CD8-positive, alpha-beta memory T cell (primary cell): Measurements from ENCODE around the gene HCRT. TPM values are rescaled to one million over a fixed set of nuclear protein-coding genes. Genes with fewer than 3 reads are reported as not detected.
"Not testable (repeated sequence)": the region's sequence is repeated elsewhere in the genome, so short reads cannot be mapped to it uniquely, and the experiment has no call there.

Source experiments
- CTCF ChIA-PET: fragments of 350-600 bp; sonication (Branson Sonifier 250); formaldehyde crosslinking; loops from one replicate; lab custom pipeline; 2021; ENCODE audit warnings: antibody characterized with exemption; lab: Charles Lee
- POLR2A ChIA-PET: fragments of 350-600 bp; sonication (Branson Sonifier 250); formaldehyde crosslinking; loops from one replicate; lab custom pipeline; 2021; ENCODE audit warnings: antibody characterized with exemption; lab: Charles Lee
- DNase-seq, 5 donors: peaks; one replicate each; pipeline versions ENCODE4 v3.0.0 to v3.0.0-alpha.2; 2020 to 2022; ENCODE audit warnings: mixed read lengths in 1 of 5
- H3K27ac ChIP-seq: one replicate; pipeline ENCODE4 v1.7.0; 2013; ENCODE audit warnings: low read depth, mild to moderate bottlenecking, low read length, moderate library complexity
- H3K27me3 ChIP-seq: 2 replicates; pipeline ENCODE4 v1.7.0; 2013; ENCODE audit warnings: low read length, mild to moderate bottlenecking; ENCODE audit not compliant: insufficient read depth, poor library complexity, severe bottlenecking
- H3K36me3 ChIP-seq: 2 replicates; pipeline ENCODE4 v1.7.0; 2013; ENCODE audit warnings: mild to moderate bottlenecking, low read length, moderate library complexity; ENCODE audit not compliant: insufficient read depth
- H3K4me1 ChIP-seq: 2 replicates; pipeline ENCODE4 v1.7.0; 2013; ENCODE audit warnings: mild to moderate bottlenecking, low read length, moderate library complexity; ENCODE audit not compliant: insufficient read depth
- H3K4me3 ChIP-seq: 2 replicates; pipeline ENCODE4 v1.7.0; 2013; ENCODE audit warnings: mild to moderate bottlenecking, low read length
- H3K9me3 ChIP-seq: 2 replicates; pipeline ENCODE4 v1.7.0; 2013; ENCODE audit warnings: mild to moderate bottlenecking, low read length
- H3K27ac Mint-ChIP-seq, 8 donors: one replicate each; pipeline ENCODE4 v1.8.0; 2020 to 2021; ENCODE audit warnings: mixed read lengths in 8 of 8, mild to moderate bottlenecking in 6 of 8, inconsistent platforms in 3 of 8, moderate library complexity in 3 of 8
- H3K27me3 Mint-ChIP-seq, 2 donors: one replicate each; pipeline ENCODE4 v1.8.0; 2020 to 2021; ENCODE audit warnings: mixed read lengths in 2 of 2, mild to moderate bottlenecking in 1 of 2, moderate library complexity in 1 of 2
- H3K36me3 Mint-ChIP-seq, 3 donors: one replicate each; pipeline ENCODE4 v1.8.0; 2020 to 2021; ENCODE audit warnings: mixed read lengths in 3 of 3, inconsistent platforms in 1 of 3, mild to moderate bottlenecking in 1 of 3
- H3K4me1 Mint-ChIP-seq, 3 donors: one replicate each; pipeline ENCODE4 v1.8.0; 2020 to 2021; ENCODE audit warnings: mixed read lengths in 3 of 3, inconsistent platforms in 1 of 3, mild to moderate bottlenecking in 1 of 3
- H3K4me3 Mint-ChIP-seq, 7 donors: one replicate each; pipeline ENCODE4 v1.8.0; 2020 to 2021; ENCODE audit warnings: mixed read lengths in 7 of 7, mild to moderate bottlenecking in 6 of 7, moderate library complexity in 4 of 7, inconsistent platforms in 2 of 7
- H3K9me3 Mint-ChIP-seq, 5 donors: one replicate each; pipeline ENCODE4 v1.8.0; 2020 to 2022; ENCODE audit warnings: mixed read lengths in 5 of 5, mild to moderate bottlenecking in 3 of 5, moderate library complexity in 2 of 5, inconsistent platforms in 1 of 5
- polyA plus RNA-seq: library from polyadenylated mRNA; unstranded; fragments of 300-500 nt; fragmentation: Illumina TruSeq; gene quantifications from one replicate; pipeline ENCODE4 v1.2.3, GENCODE V29; 2021
- total RNA-seq, 2 experiments: library from RNA; stranded (reverse); gene quantifications; one replicate each; pipeline ENCODE4 v1.2.3, GENCODE V29; 2021

HCRT gene
- total and polyA plus RNA-seq, 3 experiments from 2014 or later, result not detected

DNA sequence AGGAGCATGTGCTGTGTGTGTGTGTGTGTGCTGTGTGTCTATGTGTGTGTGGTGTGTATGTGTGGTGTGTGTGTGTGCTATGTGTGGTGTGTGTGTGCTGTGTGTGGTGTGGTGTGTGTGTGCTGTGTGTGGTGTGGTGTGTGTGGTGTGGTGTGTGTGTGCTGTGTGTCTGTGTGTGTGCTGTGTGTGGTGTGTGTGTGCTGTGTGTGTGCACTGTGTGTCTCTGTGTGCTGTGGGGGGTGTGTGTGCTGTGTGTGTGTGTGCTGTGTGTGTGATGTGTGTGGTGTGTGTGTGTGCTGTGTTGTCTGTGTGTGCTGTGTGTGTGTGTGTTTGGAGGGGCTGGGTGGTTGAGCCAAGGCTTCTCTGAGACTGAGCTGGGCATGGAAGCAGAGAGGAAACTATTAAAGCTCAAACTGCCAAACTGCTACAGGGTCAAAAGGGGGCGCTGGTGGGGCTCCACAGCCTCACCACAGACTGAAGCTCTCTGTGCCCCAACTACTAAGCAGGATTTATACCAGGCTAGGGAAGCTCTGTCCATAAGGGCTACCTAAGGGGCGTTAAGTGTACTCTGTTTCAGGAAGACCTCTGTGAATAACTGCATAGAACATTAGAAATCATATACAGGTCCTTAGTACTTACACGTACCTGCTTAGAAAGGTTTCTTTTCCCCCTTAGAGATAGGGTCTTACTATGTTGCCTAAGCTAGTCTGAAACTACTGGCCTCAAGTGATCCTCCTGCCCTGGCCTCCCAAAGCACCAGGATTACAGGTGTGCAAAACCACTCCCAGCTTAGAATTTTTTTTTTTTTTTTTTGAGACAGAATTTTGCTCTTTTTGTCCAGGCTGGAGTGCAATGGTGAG lies 36.9 kb upstream of the HCRT start:
- H3K27me3 ChIP-seq, result no peaks in the 10 kb centered on the region
- Mint-ChIP-seq H3K4me1 (peaks cover 0 to 8% (median 7%) of the 10 kb centered on the region in 3 donors), H3K27ac (peak overlapping the region in 7 of 8 donors; percentile 28 to 98 (median 77)), H3K4me3 (no peak overlapping the region), H3K9me3 (no peaks in the 10 kb centered on the region), H3K36me3 (peaks cover 3 to 75% (median 15%) of the 10 kb centered on the region in 3 donors), H3K27me3 (peaks cover 0 to 2% of the 10 kb centered on the region in 2 donors)
- ChIA-PET POLR2A (interaction anchor here (0.6 to 1.8 kb wide), 7 partner anchors 27 to 289 kb away, joined by 3 to 9 read pairs (median 4); partner anchors contain the start of genes GHDC and STAT5A), CTCF (interaction anchor here (0.7 to 3.1 kb wide), 35 partner anchors 10 to 205 kb away, joined by 3 to 34 read pairs (median 4); partner anchors contain the start of genes DNAJC7, GHDC, STAT3 and STAT5A)
- H3K4me3 ChIP-seq, result no peak overlapping the region
- peaks cover 31% of the 10 kb centered on the region for H3K36me3 ChIP-seq
- DNase-seq, result peak; percentile 15 to 68 (median 55)
- H3K27ac ChIP-seq, result no peak overlapping the region
- no peaks in the 10 kb centered on the region for H3K4me1 ChIP-seq
- no peaks in the 10 kb centered on the region for H3K9me3 ChIP-seq

DNA sequence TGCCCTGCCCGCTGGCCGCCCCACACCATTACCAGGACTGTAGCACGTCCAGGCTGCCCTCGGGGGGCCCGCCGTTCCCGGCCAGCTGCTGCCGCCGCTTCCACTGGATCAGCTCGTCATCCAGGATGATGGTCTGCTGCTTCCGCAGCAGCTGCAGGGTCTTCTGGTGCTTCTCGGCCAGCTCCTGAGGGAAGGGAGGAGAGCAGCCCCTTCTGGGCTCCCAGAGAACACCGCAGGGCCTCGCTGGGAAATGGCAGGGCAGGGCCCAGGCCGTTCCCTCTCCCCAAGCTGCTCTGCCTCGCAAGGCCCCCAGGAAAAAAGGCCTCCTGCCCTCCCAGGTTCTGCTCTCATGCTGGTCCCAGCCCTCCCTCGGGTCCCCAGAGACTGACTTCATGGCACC lies 34.0 kb upstream of the HCRT start:
- CTCF ChIA-PET, POLR2A ChIA-PET: not testable (repeated sequence)

GRCh38 chr17:42214156-42214555 lies 28.9 kb upstream of the HCRT start:
- POLR2A ChIA-PET, result no interaction called here
- Mint-ChIP-seq H3K36me3 (peaks cover 7 to 86% (median 27%) of the 10 kb centered on the region in 3 donors), H3K27ac (peak overlapping the region in 3 of 8 donors; percentile 17 to 76 (median 57))

More for the DNA sequence above, 34.0 kb upstream of the HCRT start:
- not testable (repeated sequence) for H3K27me3 Mint-ChIP-seq, H3K4me3 ChIP-seq, H3K4me3 Mint-ChIP-seq, H3K27me3 ChIP-seq, H3K27ac Mint-ChIP-seq, H3K9me3 Mint-ChIP-seq, H3K4me1 Mint-ChIP-seq, H3K9me3 ChIP-seq, H3K4me1 ChIP-seq, DNase-seq, H3K27ac ChIP-seq
- H3K36me3 ChIP-seq, result peaks cover 54% of the 10 kb centered on the region
- H3K36me3 Mint-ChIP-seq, result peaks cover 7 to 83% (median 22%) of the 10 kb centered on the region in 3 donors

DNA sequence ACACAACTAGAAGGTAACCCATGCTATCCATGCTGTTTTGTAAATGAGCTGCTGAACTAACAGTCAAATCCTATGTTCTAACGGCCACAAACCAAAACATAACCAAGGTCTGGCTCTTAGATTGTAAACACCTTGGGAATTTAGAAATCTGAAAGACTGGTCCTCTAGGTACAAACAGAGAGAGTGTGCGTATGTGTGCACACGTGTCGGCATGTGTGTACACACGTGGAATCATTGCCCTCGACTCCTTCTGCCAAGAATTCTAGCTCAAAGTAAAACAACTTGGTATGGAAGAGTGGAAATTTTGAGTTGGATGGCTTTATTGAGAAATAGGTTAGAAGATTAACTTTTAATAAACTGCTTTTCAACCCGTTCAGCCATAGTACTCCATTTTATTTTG lies 27.1 kb upstream of the HCRT start:
- peaks cover 60% of the 10 kb centered on the region for H3K36me3 ChIP-seq

More at GRCh38 chr17:42214156-42214555, 28.9 kb upstream of the HCRT start:
- Mint-ChIP-seq H3K4me3 (no peak overlapping the region), H3K9me3 (no peaks in the 10 kb centered on the region), H3K27me3 (no peaks in the 10 kb centered on the region), H3K4me1 (no peaks in the 10 kb centered on the region)
- no peak for DNase-seq
- Histone ChIP-seq H3K36me3 (peaks cover 60% of the 10 kb centered on the region), H3K27me3 (no peaks in the 10 kb centered on the region), H3K4me1 (no peaks in the 10 kb centered on the region), H3K4me3 (no peak overlapping the region), H3K9me3 (no peaks in the 10 kb centered on the region), H3K27ac (no peak overlapping the region)
- CTCF ChIA-PET, result no interaction called here

GRCh38 chr17:42211921-42212341 lies 26.7 kb upstream of the HCRT start:
- H3K9me3 Mint-ChIP-seq, DNase-seq, H3K27me3 Mint-ChIP-seq, H3K27me3 ChIP-seq, H3K4me1 ChIP-seq, H3K4me1 Mint-ChIP-seq, H3K4me3 ChIP-seq, POLR2A ChIA-PET, H3K9me3 ChIP-seq, H3K27ac Mint-ChIP-seq, H3K4me3 Mint-ChIP-seq, H3K27ac ChIP-seq: not testable (repeated sequence)
- H3K36me3 Mint-ChIP-seq, result peaks cover 1 to 82% (median 20%) of the 10 kb centered on the region in 3 donors
- CTCF ChIA-PET, result interaction anchor here (0.8 to 2.0 kb wide), 2 partner anchors 10 to 11 kb away, joined by 3 to 8 read pairs; no protein-coding TSS in a partner anchor
- peaks cover 59% of the 10 kb centered on the region for H3K36me3 ChIP-seq

More for the DNA sequence above, 27.1 kb upstream of the HCRT start:
- Mint-ChIP-seq H3K27ac (peak overlapping the region in 1 of 8 donors; percentile 39), H3K27me3 (no peaks in the 10 kb centered on the region), H3K4me3 (no peak overlapping the region), H3K4me1 (no peaks in the 10 kb centered on the region), H3K9me3 (no peaks in the 10 kb centered on the region), H3K36me3 (peaks cover 6 to 82% (median 22%) of the 10 kb centered on the region in 3 donors)
- Histone ChIP-seq H3K4me1 (no peaks in the 10 kb centered on the region), H3K9me3 (no peaks in the 10 kb centered on the region), H3K4me3 (no peak overlapping the region), H3K27me3 (no peaks in the 10 kb centered on the region), H3K27ac (no peak overlapping the region)
- DNase-seq, result no peak
- ChIA-PET CTCF (interaction anchor here (0.8 to 2.0 kb wide), 2 partner anchors 10 to 12 kb away, joined by 3 to 8 read pairs; no protein-coding TSS in a partner anchor), POLR2A (no interaction called here)

DNA sequence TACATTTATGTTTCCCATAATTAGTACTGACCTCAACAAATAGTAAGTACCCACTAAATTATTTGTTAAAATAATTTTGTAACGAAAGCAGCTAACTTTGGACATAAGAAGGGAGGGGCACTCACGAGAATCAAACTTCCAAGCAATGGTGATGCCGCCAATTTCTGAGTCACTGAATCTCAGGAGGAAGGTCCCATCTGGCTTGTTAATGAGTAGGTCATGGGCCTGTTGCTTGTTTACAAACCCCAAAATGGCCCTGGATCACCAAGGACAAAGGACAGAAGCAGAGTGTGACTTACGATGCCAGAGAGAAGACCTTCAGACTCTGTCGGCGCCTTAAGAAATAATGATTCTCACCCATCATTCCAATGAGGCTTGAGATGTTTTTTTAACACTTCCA lies 24.8 kb upstream of the HCRT start:
- Histone ChIP-seq H3K27me3 (no peaks in the 10 kb centered on the region), H3K9me3 (no peaks in the 10 kb centered on the region), H3K36me3 (peaks cover 45% of the 10 kb centered on the region), H3K4me3 (no peak overlapping the region), H3K4me1 (no peaks in the 10 kb centered on the region), H3K27ac (no peak overlapping the region)
- H3K27ac Mint-ChIP-seq, result no peak overlapping the region
- no peaks in the 10 kb centered on the region for H3K27me3 Mint-ChIP-seq
- no peak overlapping the region for H3K4me3 Mint-ChIP-seq
- peaks cover 0 to 81% (median 18%) of the 10 kb centered on the region in 3 donors for H3K36me3 Mint-ChIP-seq
- no peak for DNase-seq
- ChIA-PET POLR2A (no interaction called here), CTCF (interaction anchor here (1.8 to 1.9 kb wide), 2 partner anchors 12 to 39 kb away, joined by 3 read pairs; no protein-coding TSS in a partner anchor)
- H3K4me1 Mint-ChIP-seq, result no peaks in the 10 kb centered on the region
- no peaks in the 10 kb centered on the region for H3K9me3 Mint-ChIP-seq

DNA sequence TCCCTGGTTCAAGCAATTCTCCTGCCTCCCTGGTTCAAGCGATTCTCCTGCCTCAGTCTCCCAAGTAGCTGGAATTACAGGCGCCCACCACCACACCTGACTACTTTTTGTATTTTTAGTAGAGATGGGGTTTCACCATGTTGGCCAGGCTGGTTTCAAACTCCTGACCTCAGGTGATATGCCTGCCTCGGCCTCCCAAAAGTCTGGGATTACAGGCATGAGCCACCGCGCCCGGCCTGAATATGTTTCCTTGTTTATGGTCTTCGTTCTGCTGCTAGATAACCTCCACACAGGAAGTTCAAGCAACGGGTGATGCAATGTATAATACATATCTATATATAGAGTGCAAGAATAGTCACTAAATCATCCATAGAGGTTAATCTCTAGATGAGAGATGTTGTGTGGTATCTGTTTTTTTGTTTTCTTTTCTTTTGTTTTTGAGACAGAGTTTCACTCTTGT lies 20.9 kb upstream of the HCRT start:
- H3K27me3 ChIP-seq, H3K9me3 Mint-ChIP-seq, H3K27me3 Mint-ChIP-seq, CTCF ChIA-PET, H3K4me3 Mint-ChIP-seq, H3K4me1 Mint-ChIP-seq, H3K27ac ChIP-seq, POLR2A ChIA-PET, H3K4me3 ChIP-seq, H3K4me1 ChIP-seq, H3K9me3 ChIP-seq, DNase-seq: not testable (repeated sequence)
- Mint-ChIP-seq H3K36me3 (peaks cover 0 to 89% (median 23%) of the 10 kb centered on the region in 3 donors), H3K27ac (peak overlapping the region in 2 of 8 donors; percentile 29 to 87)
- H3K36me3 ChIP-seq, result peaks cover 57% of the 10 kb centered on the region

- Mint-ChIP-seq H3K27me3 (peaks cover 0 to 1% of the 10 kb centered on the region in 2 donors), H3K27ac (peak overlapping the region in 2 of 8 donors; percentile 55 to 82), H3K36me3 (peaks cover 0 to 89% (median 24%) of the 10 kb centered on the region in 3 donors), H3K4me1 (no peaks in the 10 kb centered on the region), H3K4me3 (no peak overlapping the region), H3K9me3 (no peaks in the 10 kb centered on the region)
- no peak overlapping the region for H3K4me3 ChIP-seq
- no peaks in the 10 kb centered on the region for H3K4me1 ChIP-seq
- H3K27ac ChIP-seq, result no peak overlapping the region
- ChIA-PET POLR2A (no interaction called here), CTCF (no interaction called here)
- H3K9me3 ChIP-seq, result no peaks in the 10 kb centered on the region
- H3K27me3 ChIP-seq, result no peaks in the 10 kb centered on the region
- H3K36me3 ChIP-seq, result peaks cover 41% of the 10 kb centered on the region
- no peak for DNase-seq
Observed at GRCh38 chr17:42203354-42203753, 18.1 kb upstream of the HCRT start.
